Type B pancreatic cell (in vitro differentiated cells): Measurements from ENCODE around the gene AFF1. TPM values are rescaled to one million over a fixed set of nuclear protein-coding genes. Genes with fewer than 3 reads are reported as not detected.

Experiments used
- DNase-seq: peaks from one replicate; pipeline ENCODE4 v3.0.0; 2021; ENCODE audit warnings: mixed read lengths; ENCODE audit not compliant: unreplicated experiment; ENCODE audit errors: extremely low spot score
- H3K27ac Mint-ChIP-seq: 2 replicates; pipeline ENCODE4 v1.8.0; 2021; ENCODE audit warnings: mild to moderate bottlenecking, mixed read lengths
- H3K27me3 Mint-ChIP-seq: 2 replicates; pipeline ENCODE4 v1.8.0; 2021; ENCODE audit warnings: mixed read lengths
- H3K36me3 Mint-ChIP-seq: 2 replicates; pipeline ENCODE4 v1.8.0; 2021; ENCODE audit warnings: mixed read lengths
- H3K4me1 Mint-ChIP-seq: one replicate; pipeline ENCODE4 v1.8.0; 2021; ENCODE audit warnings: mixed read lengths; ENCODE audit not compliant: unreplicated experiment
- H3K4me3 Mint-ChIP-seq: 2 replicates; pipeline ENCODE4 v1.8.0; 2021; ENCODE audit warnings: mild to moderate bottlenecking, mixed read lengths
- H3K9me3 Mint-ChIP-seq: 2 replicates; pipeline ENCODE4 v1.8.0; 2021; ENCODE audit warnings: mixed read lengths
- total RNA-seq: library from RNA; stranded (reverse); gene quantifications from 2 replicates; pipeline ENCODE4 v1.2.1, GENCODE V29; 2021; ENCODE audit warnings: low replicate concordance
- TF ChIP-seq, protein P1 (sequence below): fragments of 200-600 bp; sonication (generic); conservative IDR thresholded peaks from 2 replicates; pipeline ENCODE4 v1.5.0; 2021; ENCODE audit warnings: antibody characterized with exemption, mild to moderate bottlenecking

Gene AFF1
- total RNA-seq, 1 donor from 2014 or later, result 39.7 TPM

GRCh38 chr4:87030124-87030523, 95.3 kb downstream of the AFF1 start:
- Mint-ChIP-seq H3K4me3 (no peak overlapping the region), H3K4me1 (peaks cover 41% of the 10 kb centered on the region), H3K27me3 (no peaks in the 10 kb centered on the region), H3K9me3 (no peaks in the 10 kb centered on the region), H3K27ac (no peak overlapping the region), H3K36me3 (no peaks in the 10 kb centered on the region)
- TF ChIP-seq, protein P1, sequence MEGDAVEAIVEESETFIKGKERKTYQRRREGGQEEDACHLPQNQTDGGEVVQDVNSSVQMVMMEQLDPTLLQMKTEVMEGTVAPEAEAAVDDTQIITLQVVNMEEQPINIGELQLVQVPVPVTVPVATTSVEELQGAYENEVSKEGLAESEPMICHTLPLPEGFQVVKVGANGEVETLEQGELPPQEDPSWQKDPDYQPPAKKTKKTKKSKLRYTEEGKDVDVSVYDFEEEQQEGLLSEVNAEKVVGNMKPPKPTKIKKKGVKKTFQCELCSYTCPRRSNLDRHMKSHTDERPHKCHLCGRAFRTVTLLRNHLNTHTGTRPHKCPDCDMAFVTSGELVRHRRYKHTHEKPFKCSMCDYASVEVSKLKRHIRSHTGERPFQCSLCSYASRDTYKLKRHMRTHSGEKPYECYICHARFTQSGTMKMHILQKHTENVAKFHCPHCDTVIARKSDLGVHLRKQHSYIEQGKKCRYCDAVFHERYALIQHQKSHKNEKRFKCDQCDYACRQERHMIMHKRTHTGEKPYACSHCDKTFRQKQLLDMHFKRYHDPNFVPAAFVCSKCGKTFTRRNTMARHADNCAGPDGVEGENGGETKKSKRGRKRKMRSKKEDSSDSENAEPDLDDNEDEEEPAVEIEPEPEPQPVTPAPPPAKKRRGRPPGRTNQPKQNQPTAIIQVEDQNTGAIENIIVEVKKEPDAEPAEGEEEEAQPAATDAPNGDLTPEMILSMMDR, result no peak
- DNase-seq, result no peak

DNA sequence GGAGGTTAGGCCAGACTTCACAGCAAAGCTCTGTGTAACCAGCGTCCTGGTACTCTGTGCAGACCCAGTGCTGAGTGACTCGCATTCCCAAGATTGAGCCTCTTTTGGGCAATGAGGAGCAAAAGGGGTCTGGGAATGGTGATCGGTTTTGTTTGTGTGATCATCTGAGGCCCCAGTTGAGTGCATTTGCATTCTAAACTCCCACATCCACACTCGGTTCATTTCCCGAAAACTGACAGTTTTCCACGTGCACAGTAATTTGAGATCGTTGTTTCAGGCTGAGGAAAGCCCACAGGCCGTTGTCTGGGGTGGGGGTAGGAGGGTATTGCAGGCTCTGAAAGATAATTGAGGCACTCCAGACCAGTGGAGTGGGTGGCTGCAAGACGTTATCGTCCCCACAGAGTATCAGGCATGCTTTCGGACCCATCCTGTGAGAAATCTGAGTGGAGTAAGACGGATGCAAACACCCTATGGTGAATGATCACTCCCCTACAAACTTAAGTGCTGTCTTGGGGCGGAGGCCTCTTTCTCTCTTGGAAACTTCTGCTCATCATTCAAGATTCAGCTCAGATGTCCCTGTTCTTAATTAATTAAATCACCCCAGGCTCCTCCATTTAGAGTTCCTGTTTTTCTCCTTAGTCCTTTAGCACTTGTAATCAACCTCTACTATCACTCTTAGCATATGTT, 96.1 kb downstream of the AFF1 start:
- Mint-ChIP-seq H3K4me3 (no peak overlapping the region), H3K4me1 (peaks cover 37% of the 10 kb centered on the region), H3K9me3 (no peaks in the 10 kb centered on the region), H3K27ac (no peak overlapping the region), H3K27me3 (no peaks in the 10 kb centered on the region), H3K36me3 (no peaks in the 10 kb centered on the region)
- TF ChIP-seq, protein P1, result no peak
- no peak for DNase-seq

DNA sequence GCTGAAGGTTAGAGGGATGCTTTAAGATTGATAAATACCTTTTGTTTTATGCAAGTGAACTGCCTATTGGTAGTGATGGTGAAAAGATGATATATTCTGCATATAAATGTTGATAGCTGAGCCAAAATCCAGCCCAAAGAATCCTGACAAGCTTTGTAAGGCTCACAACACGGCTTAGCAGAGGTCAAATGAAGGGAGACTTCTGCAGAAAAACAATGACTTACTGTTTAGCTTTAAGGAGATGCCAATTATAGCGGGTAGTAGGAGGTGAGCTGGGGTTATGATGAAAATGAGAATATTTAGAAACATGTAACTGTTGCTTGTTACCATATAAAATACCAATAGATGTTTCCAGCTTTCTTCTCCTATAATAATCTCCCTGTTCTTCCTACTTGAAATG, 97.1 kb downstream of the AFF1 start:
- no peaks in the 10 kb centered on the region for H3K27me3 Mint-ChIP-seq
- H3K4me1 Mint-ChIP-seq, result peaks cover 39% of the 10 kb centered on the region
- no peaks in the 10 kb centered on the region for H3K9me3 Mint-ChIP-seq
- TF ChIP-seq, protein P1, result no peak
- no peak overlapping the region for H3K4me3 Mint-ChIP-seq
- no peak overlapping the region for H3K27ac Mint-ChIP-seq
- H3K36me3 Mint-ChIP-seq, result no peaks in the 10 kb centered on the region
- DNase-seq, result no peak

DNA sequence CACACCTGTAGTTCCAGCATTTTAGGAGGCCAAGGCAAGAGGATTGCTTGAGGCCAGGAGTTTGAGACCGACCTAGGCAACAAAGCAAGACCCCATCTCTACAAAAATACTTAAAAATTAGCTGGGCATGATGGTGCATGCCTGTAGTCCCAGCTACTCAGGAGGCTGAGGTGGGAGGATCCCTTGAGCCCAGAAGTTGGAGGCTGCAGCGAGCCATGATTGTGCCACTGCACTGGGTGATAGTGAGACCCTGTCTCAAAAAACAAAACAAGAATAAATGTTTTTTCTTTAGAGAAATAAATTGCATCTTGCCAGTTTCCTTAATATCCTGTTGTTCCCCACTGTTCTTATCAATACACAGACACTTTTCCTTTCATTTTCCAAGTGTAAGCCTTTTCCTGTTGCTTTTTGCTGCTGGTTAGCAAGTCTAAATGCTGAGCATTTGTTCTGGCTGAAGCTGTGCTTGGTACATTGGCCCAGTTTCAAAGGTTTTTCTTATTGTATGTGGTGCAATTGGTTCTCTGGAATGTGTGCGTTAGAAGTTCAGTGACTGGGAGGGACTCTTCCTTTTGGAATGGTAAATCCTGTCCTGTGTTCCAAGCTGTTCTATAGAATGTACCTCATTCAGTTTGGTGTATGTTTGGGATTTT, 98.2 kb downstream of the AFF1 start:
- TF ChIP-seq, protein P1, result no peak
- DNase-seq, result no peak
- Mint-ChIP-seq H3K4me3 (no peak overlapping the region), H3K9me3 (no peaks in the 10 kb centered on the region), H3K27ac (no peak overlapping the region), H3K4me1 (peaks cover 44% of the 10 kb centered on the region), H3K36me3 (no peaks in the 10 kb centered on the region), H3K27me3 (no peaks in the 10 kb centered on the region)

- peaks cover 44% of the 10 kb centered on the region for H3K4me1 Mint-ChIP-seq
- TF ChIP-seq, protein P1, result peak; percentile 21
- no peak overlapping the region for H3K27ac Mint-ChIP-seq
- no peak overlapping the region for H3K4me3 Mint-ChIP-seq
- no peak for DNase-seq
- no peaks in the 10 kb centered on the region for H3K36me3 Mint-ChIP-seq
- H3K9me3 Mint-ChIP-seq, result no peaks in the 10 kb centered on the region
- no peaks in the 10 kb centered on the region for H3K27me3 Mint-ChIP-seq
Observed at GRCh38 chr4:87033902-87034301, 99.1 kb downstream of the AFF1 start.
